Measurements from ENCODE around the gene OR6N2.

OR6N2 gene

DNA sequence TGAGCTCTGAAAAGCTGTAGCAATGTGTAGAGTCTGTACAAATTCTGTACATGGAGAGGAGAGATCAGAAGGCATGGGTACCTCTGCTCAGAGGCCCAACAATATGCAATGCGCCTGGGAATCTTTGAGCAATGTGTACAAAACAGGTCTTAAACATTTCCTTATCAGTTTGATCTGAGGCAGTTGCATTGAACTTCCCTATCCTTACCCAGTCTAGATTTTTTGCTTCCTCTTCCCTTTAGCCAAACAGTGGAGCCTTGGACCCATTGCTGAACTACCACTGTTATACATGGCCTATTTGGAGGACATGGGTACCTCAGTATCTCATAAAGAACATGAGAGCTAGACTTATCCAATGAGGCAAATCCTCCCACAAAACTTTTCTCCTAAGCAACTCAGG, 37.6 kb upstream of the OR6N2 start:
- H3K9me3 ChIP-seq: no peaks in the 10 kb centered on the region
- peak overlapping the region; percentile 38 to 52 for H3K4me3 ChIP-seq (ENCODE audit: low read depth in 1 of 2, low read length in 1 of 2)
- peak overlapping the region; percentile 97 for H3K27ac ChIP-seq
- H3K4me1 ChIP-seq (ENCODE audit: control insufficient read depth in 1 of 2, insufficient read depth in 1 of 2, low read depth in 1 of 2, low read length in 1 of 2): peaks cover 77 to 83% of the 10 kb centered on the region in 2 experiments
- TF ChIP-seq CTCF (IDR thresholded peaks at IDR 0.05): no peak
- H3K27me3 ChIP-seq: no peaks in the 10 kb centered on the region
- no peaks in the 10 kb centered on the region for H3K36me3 ChIP-seq

DNA sequence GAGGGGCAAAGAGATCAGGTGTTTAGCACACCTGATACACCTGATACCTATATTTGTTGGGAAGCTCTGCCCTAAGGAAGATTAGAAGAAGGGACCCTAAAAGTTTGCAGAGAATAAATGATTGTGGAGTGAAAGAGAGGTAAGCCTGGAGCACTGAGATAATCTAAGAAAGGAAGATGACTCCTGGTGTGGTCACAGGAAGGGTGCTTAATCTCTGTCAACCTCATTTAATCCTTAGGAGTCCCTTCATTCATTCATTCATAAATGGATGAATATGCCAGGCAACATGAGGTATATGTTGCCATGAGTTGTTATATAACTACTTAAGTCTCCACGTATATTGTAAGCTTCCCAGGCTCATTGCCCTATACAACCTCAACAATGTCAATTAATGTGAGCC, 34.0 kb upstream of the OR6N2 start:
- H3K4me3 ChIP-seq (ENCODE audit: low read depth in 1 of 2, low read length in 1 of 2): peak overlapping the region in 1 of 2 experiments; percentile 55
- peaks cover 100% of the 10 kb centered on the region in 2 experiments for H3K4me1 ChIP-seq (ENCODE audit: control insufficient read depth in 1 of 2, insufficient read depth in 1 of 2, low read depth in 1 of 2, low read length in 1 of 2)
- no peaks in the 10 kb centered on the region for H3K27me3 ChIP-seq
- no peaks in the 10 kb centered on the region for H3K9me3 ChIP-seq
- TF ChIP-seq CTCF (IDR thresholded peaks at IDR 0.05): no peak
- H3K36me3 ChIP-seq: peaks cover 3% of the 10 kb centered on the region
- H3K27ac ChIP-seq: peak overlapping the region; percentile 97

GRCh38 chr1:158813164-158813563, 32.2 kb upstream of the OR6N2 start:
- TF ChIP-seq CTCF (IDR thresholded peaks at IDR 0.05): no peak
- Histone ChIP-seq H3K9me3 (no peaks in the 10 kb centered on the region), H3K27me3 (no peaks in the 10 kb centered on the region), H3K36me3 (peaks cover 3% of the 10 kb centered on the region), H3K27ac (peak overlapping the region; percentile 97), H3K4me1 (ENCODE audit: control insufficient read depth in 1 of 2, insufficient read depth in 1 of 2, low read depth in 1 of 2, low read length in 1 of 2) (peaks cover 100% of the 10 kb centered on the region in 2 experiments), H3K4me3 (ENCODE audit: low read depth in 1 of 2, low read length in 1 of 2) (peak overlapping the region; percentile 19 to 55)

- peaks cover 3% of the 10 kb centered on the region for H3K36me3 ChIP-seq
- peak overlapping the region; percentile 97 for H3K27ac ChIP-seq
- no peak for TF ChIP-seq CTCF (IDR thresholded peaks at IDR 0.05)
- H3K4me3 ChIP-seq (ENCODE audit: low read depth in 1 of 2, low read length in 1 of 2): peak overlapping the region; percentile 55 to 56
- H3K27me3 ChIP-seq: no peaks in the 10 kb centered on the region
- peaks cover 100% of the 10 kb centered on the region in 2 experiments for H3K4me1 ChIP-seq (ENCODE audit: control insufficient read depth in 1 of 2, insufficient read depth in 1 of 2, low read depth in 1 of 2, low read length in 1 of 2)
- no peaks in the 10 kb centered on the region for H3K9me3 ChIP-seq
These were observed 31.3 kb upstream of the OR6N2 start for GRCh38 chr1:158812336-158812735.

- Histone ChIP-seq H3K36me3 (peaks cover 3% of the 10 kb centered on the region), H3K9me3 (no peaks in the 10 kb centered on the region), H3K27ac (peak overlapping the region; percentile 97), H3K27me3 (no peaks in the 10 kb centered on the region), H3K4me1 (ENCODE audit: control insufficient read depth in 1 of 2, insufficient read depth in 1 of 2, low read depth in 1 of 2, low read length in 1 of 2) (peaks cover 99 to 100% of the 10 kb centered on the region in 2 experiments), H3K4me3 (ENCODE audit: low read depth in 1 of 2, low read length in 1 of 2) (peak overlapping the region; percentile 55 to 56)
- no peak for TF ChIP-seq CTCF (IDR thresholded peaks at IDR 0.05)
These were observed 29.3 kb upstream of the OR6N2 start for GRCh38 chr1:158810311-158810710.

GRCh38 chr1:158809862-158810261, 28.9 kb upstream of the OR6N2 start:
- H3K27me3 ChIP-seq: no peaks in the 10 kb centered on the region
- TF ChIP-seq CTCF (IDR thresholded peaks at IDR 0.05): no peak
- H3K9me3 ChIP-seq: no peaks in the 10 kb centered on the region
- H3K4me1 ChIP-seq (ENCODE audit: control insufficient read depth in 1 of 2, insufficient read depth in 1 of 2, low read depth in 1 of 2, low read length in 1 of 2): peaks cover 99 to 100% of the 10 kb centered on the region in 2 experiments
- peaks cover 3% of the 10 kb centered on the region for H3K36me3 ChIP-seq
- peak overlapping the region; percentile 97 for H3K27ac ChIP-seq
- peak overlapping the region; percentile 55 to 56 for H3K4me3 ChIP-seq (ENCODE audit: low read depth in 1 of 2, low read length in 1 of 2)
